Endothelial cell of umbilical vein (primary cell): ENCODE measurements around the gene SMIM24. TPM values are rescaled to one million over a fixed set of nuclear protein-coding genes. Genes with fewer than 3 reads are reported as not detected.

Experiments
- BruUV-seq: library from RNA; stranded (reverse); fragments of 400-500 nt; replicated peaks from 2 replicates; lab custom pipeline; 2021; lab: Mats Ljungman, UMichigan
- CTCF ChIA-PET: fragments of 300-600, 350-600 bp; sonication (Branson Sonifier 250); formaldehyde crosslinking; loops from one replicate; lab custom pipeline; 2021; ENCODE audit warnings: antibody characterized with exemption, inconsistent platforms; lab: Charles Lee
- POLR2A ChIA-PET: fragments of 300-600, 350-600 bp; sonication (Branson Sonifier 250); formaldehyde crosslinking; loops from one replicate; lab custom pipeline; 2021; ENCODE audit warnings: antibody characterized with exemption, inconsistent platforms; lab: Charles Lee
- DNase-seq: peaks from one replicate; pipeline ENCODE4 v3.0.0-alpha.2; 2011; ENCODE audit warnings: low read depth, low spot score
- FAIRE-seq: peaks from 2 replicates; lab custom pipeline; 2011; peaks lifted over from hg19 to GRCh38; lab: Jason Lieb, UNC
- H2AFZ ChIP-seq: 2 replicates; pipeline ENCODE4 v1.6.0; 2012; ENCODE audit warnings: low read depth, low read length, control low read depth, inconsistent platforms
- H3K27ac ChIP-seq: 2 replicates; pipeline ENCODE4 v1.5.1; 2011; ENCODE audit warnings: low read depth, mild to moderate bottlenecking, control low read depth, low read length, moderate library complexity; ENCODE audit not compliant: insufficient read depth
- H3K27me3 ChIP-seq, 2 experiments: 2 replicates each; pipeline versions ENCODE4 v1.6.0 to v1.6.1; 2011; ENCODE audit warnings: low read length in 2 of 2, mixed read lengths in 1 of 2; ENCODE audit not compliant: control insufficient read depth in 2 of 2, insufficient read depth in 2 of 2
- H3K36me3 ChIP-seq, 2 experiments: 2 replicates in 1 of 2; 3 replicates in 1 of 2; pipeline ENCODE4 v1.5.1; 2011; ENCODE audit warnings: low read length in 2 of 2, mild to moderate bottlenecking in 1 of 2, moderate library complexity in 1 of 2; ENCODE audit not compliant: control insufficient read depth in 2 of 2, insufficient read depth in 2 of 2; ENCODE audit errors: extremely low read depth in 1 of 2
- H3K4me1 ChIP-seq: 3 replicates; pipeline ENCODE4 v1.5.1; 2011; ENCODE audit warnings: mild to moderate bottlenecking, low read length; ENCODE audit not compliant: control insufficient read depth, insufficient read depth; ENCODE audit errors: extremely low read depth
- H3K4me2 ChIP-seq: 2 replicates; pipeline ENCODE4 v1.6.1; 2011; ENCODE audit warnings: low read length, control low read depth, mixed read lengths; ENCODE audit not compliant: insufficient read depth
- H3K4me3 ChIP-seq, 3 experiments: fragments of 200-600 bp in 1 of 3; sonication (generic), shearing (Covaris generic) in 1 of 3; replicated peaks in 1 of 3; 2 replicates each; pipeline ENCODE4 v1.5.1; 2011 to 2016; ENCODE audit warnings: control low read depth in 3 of 3, low read length in 3 of 3, mild to moderate bottlenecking in 2 of 3, inconsistent platforms in 1 of 3, low read depth in 1 of 3, moderate library complexity in 1 of 3; ENCODE audit not compliant: insufficient read depth in 1 of 3
- H3K79me2 ChIP-seq: 2 replicates; pipeline ENCODE4 v1.6.0; 2012; ENCODE audit warnings: low read length, inconsistent platforms; ENCODE audit not compliant: control insufficient read depth, insufficient read depth
- H3K9ac ChIP-seq: replicated peaks from 2 replicates; pipeline ENCODE3; 2011; ENCODE audit warnings: low read length, control low read depth; ENCODE audit not compliant: insufficient read depth; ENCODE audit errors: extremely low read depth
- H3K9me1 ChIP-seq: replicated peaks from 3 replicates; pipeline ENCODE4 v1.6.0; 2011; ENCODE audit warnings: mild to moderate bottlenecking, low read length; ENCODE audit not compliant: control insufficient read depth, insufficient read depth; ENCODE audit errors: extremely low read depth
- H3K9me3 ChIP-seq: replicated peaks from 2 replicates; pipeline ENCODE4 v1.5.1; 2012; ENCODE audit warnings: low read length, inconsistent platforms; ENCODE audit not compliant: control insufficient read depth, insufficient read depth
- H4K20me1 ChIP-seq: replicated peaks from 2 replicates; pipeline ENCODE3; 2011; ENCODE audit warnings: mild to moderate bottlenecking, low read length; ENCODE audit not compliant: control insufficient read depth, insufficient read depth; ENCODE audit errors: extremely low read depth
- CTCF ChIP-seq, 2 donors: IDR thresholded peaks; 1 replicate in 1 of 2; 2 replicates in 1 of 2; pipeline ENCODE4 v1.5.1; 2011; ENCODE audit warnings: low read length in 2 of 2, mild to moderate bottlenecking in 2 of 2, moderate library complexity in 2 of 2, control low read depth in 1 of 2, inconsistent platforms in 1 of 2, low read depth in 1 of 2; ENCODE audit not compliant: insufficient read depth in 1 of 2; ENCODE audit errors: extremely low read depth in 1 of 2
- EZH2 ChIP-seq: IDR thresholded peaks from 2 replicates; pipeline ENCODE4 v1.6.1; 2012; ENCODE audit warnings: borderline replicate concordance, low read depth, mild to moderate bottlenecking, moderate library complexity, low read length, inconsistent platforms; ENCODE audit not compliant: severe bottlenecking
- FOS ChIP-seq: IDR thresholded peaks from 2 replicates; pipeline ENCODE4 v1.6.1; 2011; ENCODE audit warnings: mild to moderate bottlenecking, low read length, moderate library complexity, borderline replicate concordance; ENCODE audit not compliant: insufficient read depth
- GATA2 ChIP-seq: IDR thresholded peaks from 2 replicates; pipeline ENCODE4 v1.7.0; 2011; ENCODE audit warnings: low read depth, mild to moderate bottlenecking, moderate library complexity, mixed read lengths, low read length; ENCODE audit not compliant: insufficient read length, insufficient read depth
- JUN ChIP-seq: IDR thresholded peaks from 2 replicates; pipeline ENCODE4 v1.6.1; 2011; ENCODE audit warnings: borderline replicate concordance, low read depth; ENCODE audit not compliant: insufficient read length, insufficient read depth
- MYC ChIP-seq: IDR thresholded peaks from one replicate; pipeline ENCODE4 v1.6.1; 2011; ENCODE audit warnings: mild to moderate bottlenecking, low read depth, low read length
- POLR2A ChIP-seq: IDR thresholded peaks from 2 replicates; pipeline ENCODE4 v1.6.1; 2012; ENCODE audit warnings: low read depth, mild to moderate bottlenecking, control low read depth, low read length
- POLR2AphosphoS5 ChIP-seq: IDR thresholded peaks from 2 replicates; pipeline ENCODE4 v1.6.1; 2012; ENCODE audit warnings: low read depth, mild to moderate bottlenecking, control low read depth, low read length, moderate library complexity; ENCODE audit not compliant: insufficient read depth
- dilution Hi-C: fragments of 300-500 bp; cut with MboI; formaldehyde crosslinking; loops from one replicate; pipeline ENCODE4 v1.15.0; 2019; ENCODE audit warnings: low sequenced_read_pairs; ENCODE audit not compliant: extremely low pct_ligation_motif_present
- intact Hi-C: fragments of 100-400 bp; cut with micrococcal nuclease; formaldehyde crosslinking; loops from one replicate; pipeline ENCODE4 v1.10.0; 2022
- polyA plus RNA-seq, 4 experiments: library from polyadenylated mRNA; depleted of rRNA in 3 of 4; stranded (reverse) in 3 of 4; unstranded in 1 of 4; fragments of >200 nt; gene quantifications; 2 replicates each; pipeline versions ENCODE4 v1.2.1 to v1.2.3, GENCODE V29; 2011 to 2012; ENCODE audit warnings: missing spikeins in 1 of 4
- total RNA-seq: library from RNA; stranded (reverse); gene quantifications from 2 replicates; pipeline ENCODE4 v1.2.3, GENCODE V29; 2021
- TF ChIP-seq, protein P1 (sequence below): IDR thresholded peaks from 2 replicates; pipeline ENCODE4 v1.6.1; 2011; ENCODE audit not compliant: insufficient read depth, insufficient read length

SMIM24 gene
- total and polyA plus RNA-seq, 2 donors (not counting 3 experiments of a cell fraction or from before 2014, with no cell fraction given), result not detected

- POLR2A ChIA-PET, result no interaction called here
- TF ChIP-seq, protein P1, sequence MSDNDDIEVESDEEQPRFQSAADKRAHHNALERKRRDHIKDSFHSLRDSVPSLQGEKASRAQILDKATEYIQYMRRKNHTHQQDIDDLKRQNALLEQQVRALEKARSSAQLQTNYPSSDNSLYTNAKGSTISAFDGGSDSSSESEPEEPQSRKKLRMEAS, result no peak
- TF ChIP-seq POLR2A (no peak), FOS (no peak), POLR2AphosphoS5 (no peak), EZH2 (no peak), GATA2 (no peak), CTCF (IDR thresholded peaks at IDR 0.05; ENCODE audit: extremely low read depth in 1 of 2, insufficient read depth in 1 of 2, low read depth in 1 of 2, low read length in 2 of 2) (no peak), MYC (no peak), JUN (no peak)
- Histone ChIP-seq H3K36me3 (peaks cover 0 to 18% of the 10 kb centered on the region in 2 experiments), H3K9ac (no peak overlapping the region), H3K27ac (no peak overlapping the region), H3K9me3 (no peaks in the 10 kb centered on the region), H2AFZ (no peak overlapping the region), H3K79me2 (peaks cover 13% of the 10 kb centered on the region), H3K4me1 (no peaks in the 10 kb centered on the region), H4K20me1 (no peaks in the 10 kb centered on the region), H3K27me3 (no peaks in the 10 kb centered on the region), H3K4me2 (no peak overlapping the region), H3K4me3 (no peak overlapping the region), H3K9me1 (no peaks in the 10 kb centered on the region)
- DNase-seq (no peak), FAIRE-seq (no peak)
- CTCF ChIA-PET, result interaction anchor here (3.3 kb wide), 1 partner anchor 9 kb away, joined by 20 read pairs; the partner anchor contains the start of gene SMIM44
- no TSS peak for BruUV-seq
- intact Hi-C loops, result no loop called here
- dilution Hi-C loops, result no loop called here
Measured at GRCh38 chr19:3493651-3494050, 13.3 kb upstream of the SMIM24 start.
